HL-60 (cell line): Measurements from ENCODE around the gene NIN.

Experiments used
- DNase-seq, 2 experiments: peaks; one replicate each; pipeline ENCODE4 v3.0.0-alpha.2; 2010 to 2020; ENCODE audit warnings: low read depth in 1 of 2, low spot score in 1 of 2
- H3K27ac ChIP-seq: fragments of 250-450 bp; sonication (Bioruptor Pico); replicated peaks from 2 replicates; pipeline ENCODE4 v1.5.1; 2020; ENCODE audit warnings: mild to moderate bottlenecking, moderate library complexity
- H3K27me3 ChIP-seq: fragments of 250-450 bp; sonication (Bioruptor Pico); 2 replicates; pipeline ENCODE4 v1.5.1; 2021; ENCODE audit warnings: mild to moderate bottlenecking, moderate library complexity; ENCODE audit not compliant: insufficient read depth, poor library complexity, severe bottlenecking
- H3K4me3 ChIP-seq: replicated peaks from 2 replicates; pipeline ENCODE4 v1.5.1; 2011; ENCODE audit warnings: mild to moderate bottlenecking, control low read depth, low read length; ENCODE audit not compliant: insufficient read depth
- GABPA ChIP-seq: IDR thresholded peaks from 2 replicates; pipeline ENCODE4 v1.6.1; 2012; ENCODE audit warnings: low read depth
- POLR2AphosphoS5 ChIP-seq: IDR thresholded peaks from 2 replicates; pipeline ENCODE4 v1.6.1; 2012; ENCODE audit warnings: low read depth
- SPI1 ChIP-seq: IDR thresholded peaks from 2 replicates; pipeline ENCODE4 v1.6.1; 2012; ENCODE audit warnings: low read depth, mild to moderate bottlenecking, borderline replicate concordance
- TF ChIP-seq, protein P1 (sequence below): IDR thresholded peaks from 2 replicates; pipeline ENCODE4 v1.6.1; 2012; ENCODE audit warnings: low read depth; ENCODE audit not compliant: insufficient replicate concordance
- TF ChIP-seq, protein P2 (sequence below): IDR thresholded peaks from one replicate; pipeline ENCODE4 v1.5.1; 2011; ENCODE audit warnings: low read length, control low read depth, inconsistent platforms; ENCODE audit not compliant: insufficient read depth

The NIN gene

DNA sequence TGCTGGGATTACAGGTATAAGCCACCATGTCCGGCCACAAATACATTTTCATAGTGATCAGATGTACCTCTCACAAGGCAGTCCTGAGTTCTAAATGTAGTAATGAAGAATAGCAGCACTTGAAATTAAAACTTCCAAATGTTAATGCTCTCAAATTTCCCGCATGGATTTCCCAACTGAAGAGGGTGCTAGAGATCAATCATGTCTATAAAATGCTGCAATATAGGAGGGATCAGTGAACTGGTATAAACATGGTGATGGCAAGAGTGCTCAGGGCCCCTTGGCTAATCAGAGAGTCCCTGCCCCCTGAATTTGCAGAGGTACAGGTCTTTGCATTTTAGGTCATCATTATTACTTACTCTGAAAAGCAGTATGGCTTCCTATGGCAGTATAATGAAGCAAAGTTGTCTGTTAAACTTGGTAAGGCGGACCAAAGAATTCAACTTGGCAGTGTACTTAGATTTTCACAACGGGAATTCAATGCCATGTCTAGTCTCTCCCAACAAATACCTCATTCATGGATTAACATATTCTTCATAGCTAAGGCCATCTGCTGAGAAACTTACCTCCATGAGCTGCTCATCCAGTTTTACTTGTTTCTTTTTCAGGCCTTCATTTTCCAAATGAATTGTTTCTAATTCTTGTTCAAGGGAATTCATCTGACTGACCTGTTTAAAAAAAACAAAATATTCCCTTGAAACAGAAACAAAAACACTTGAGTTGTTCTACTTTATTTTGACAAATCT, 95.8 kb downstream of the NIN start:
- no peak overlapping the region for H3K27ac ChIP-seq
- H3K4me3 ChIP-seq = no peak overlapping the region
- no peaks in the 10 kb centered on the region for H3K27me3 ChIP-seq
- TF ChIP-seq SPI1 (no peak), GABPA (no peak), POLR2AphosphoS5 (no peak)
- TF ChIP-seq, protein P1, sequence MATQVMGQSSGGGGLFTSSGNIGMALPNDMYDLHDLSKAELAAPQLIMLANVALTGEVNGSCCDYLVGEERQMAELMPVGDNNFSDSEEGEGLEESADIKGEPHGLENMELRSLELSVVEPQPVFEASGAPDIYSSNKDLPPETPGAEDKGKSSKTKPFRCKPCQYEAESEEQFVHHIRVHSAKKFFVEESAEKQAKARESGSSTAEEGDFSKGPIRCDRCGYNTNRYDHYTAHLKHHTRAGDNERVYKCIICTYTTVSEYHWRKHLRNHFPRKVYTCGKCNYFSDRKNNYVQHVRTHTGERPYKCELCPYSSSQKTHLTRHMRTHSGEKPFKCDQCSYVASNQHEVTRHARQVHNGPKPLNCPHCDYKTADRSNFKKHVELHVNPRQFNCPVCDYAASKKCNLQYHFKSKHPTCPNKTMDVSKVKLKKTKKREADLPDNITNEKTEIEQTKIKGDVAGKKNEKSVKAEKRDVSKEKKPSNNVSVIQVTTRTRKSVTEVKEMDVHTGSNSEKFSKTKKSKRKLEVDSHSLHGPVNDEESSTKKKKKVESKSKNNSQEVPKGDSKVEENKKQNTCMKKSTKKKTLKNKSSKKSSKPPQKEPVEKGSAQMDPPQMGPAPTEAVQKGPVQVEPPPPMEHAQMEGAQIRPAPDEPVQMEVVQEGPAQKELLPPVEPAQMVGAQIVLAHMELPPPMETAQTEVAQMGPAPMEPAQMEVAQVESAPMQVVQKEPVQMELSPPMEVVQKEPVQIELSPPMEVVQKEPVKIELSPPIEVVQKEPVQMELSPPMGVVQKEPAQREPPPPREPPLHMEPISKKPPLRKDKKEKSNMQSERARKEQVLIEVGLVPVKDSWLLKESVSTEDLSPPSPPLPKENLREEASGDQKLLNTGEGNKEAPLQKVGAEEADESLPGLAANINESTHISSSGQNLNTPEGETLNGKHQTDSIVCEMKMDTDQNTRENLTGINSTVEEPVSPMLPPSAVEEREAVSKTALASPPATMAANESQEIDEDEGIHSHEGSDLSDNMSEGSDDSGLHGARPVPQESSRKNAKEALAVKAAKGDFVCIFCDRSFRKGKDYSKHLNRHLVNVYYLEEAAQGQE = no peak
- TF ChIP-seq, protein P2, sequence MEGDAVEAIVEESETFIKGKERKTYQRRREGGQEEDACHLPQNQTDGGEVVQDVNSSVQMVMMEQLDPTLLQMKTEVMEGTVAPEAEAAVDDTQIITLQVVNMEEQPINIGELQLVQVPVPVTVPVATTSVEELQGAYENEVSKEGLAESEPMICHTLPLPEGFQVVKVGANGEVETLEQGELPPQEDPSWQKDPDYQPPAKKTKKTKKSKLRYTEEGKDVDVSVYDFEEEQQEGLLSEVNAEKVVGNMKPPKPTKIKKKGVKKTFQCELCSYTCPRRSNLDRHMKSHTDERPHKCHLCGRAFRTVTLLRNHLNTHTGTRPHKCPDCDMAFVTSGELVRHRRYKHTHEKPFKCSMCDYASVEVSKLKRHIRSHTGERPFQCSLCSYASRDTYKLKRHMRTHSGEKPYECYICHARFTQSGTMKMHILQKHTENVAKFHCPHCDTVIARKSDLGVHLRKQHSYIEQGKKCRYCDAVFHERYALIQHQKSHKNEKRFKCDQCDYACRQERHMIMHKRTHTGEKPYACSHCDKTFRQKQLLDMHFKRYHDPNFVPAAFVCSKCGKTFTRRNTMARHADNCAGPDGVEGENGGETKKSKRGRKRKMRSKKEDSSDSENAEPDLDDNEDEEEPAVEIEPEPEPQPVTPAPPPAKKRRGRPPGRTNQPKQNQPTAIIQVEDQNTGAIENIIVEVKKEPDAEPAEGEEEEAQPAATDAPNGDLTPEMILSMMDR = no peak
- DNase-seq = no peak

DNA sequence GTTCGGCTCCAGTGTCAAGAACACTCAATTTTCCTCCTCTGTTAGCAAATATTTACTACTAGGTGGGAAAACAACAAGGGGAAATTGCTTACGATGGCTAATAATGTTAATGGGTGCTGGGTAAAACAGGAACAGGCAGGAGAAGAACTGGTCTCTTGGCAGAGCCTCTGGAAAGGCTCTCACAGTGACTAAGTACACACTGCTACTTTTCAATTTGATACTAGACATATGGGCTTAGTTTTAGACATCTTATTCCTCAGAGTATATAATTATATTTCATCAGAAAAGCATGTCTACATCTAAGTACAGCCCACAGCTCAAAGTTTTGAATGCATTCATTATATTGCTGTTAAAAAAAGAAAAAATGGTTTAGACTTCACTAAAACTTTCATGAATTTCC, 97.5 kb downstream of the NIN start:
- H3K27me3 ChIP-seq = no peaks in the 10 kb centered on the region
- no peak overlapping the region for H3K27ac ChIP-seq
- no peak overlapping the region for H3K4me3 ChIP-seq
- no peak for TF ChIP-seq SPI1
- TF ChIP-seq, protein P1 = no peak
- TF ChIP-seq GABPA = no peak
- TF ChIP-seq POLR2AphosphoS5 = no peak
- TF ChIP-seq, protein P2 = no peak
- DNase-seq = no peak

DNA sequence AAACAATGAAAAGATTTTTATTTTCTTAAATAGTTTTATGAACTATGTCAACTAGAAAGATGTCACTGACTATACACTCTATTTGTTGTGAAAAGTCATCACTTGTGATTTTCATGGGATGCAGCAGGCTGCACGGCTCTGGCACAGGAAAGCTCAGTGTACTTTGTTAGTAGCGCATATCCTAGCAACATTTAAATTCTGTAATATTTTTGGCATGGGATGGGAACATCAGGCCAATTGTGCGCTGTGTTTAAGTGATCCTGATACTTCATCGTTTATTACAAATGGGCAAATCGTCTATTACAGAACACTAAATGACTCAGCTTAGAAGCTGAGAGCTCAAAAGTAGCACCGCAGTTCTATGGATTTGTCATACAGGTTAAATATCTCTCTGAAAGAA, 102.1 kb downstream of the NIN start:
- Histone ChIP-seq H3K4me3 (no peak overlapping the region), H3K27ac (no peak overlapping the region), H3K27me3 (no peaks in the 10 kb centered on the region)
- DNase-seq = no peak
- TF ChIP-seq GABPA = no peak
- no peak for TF ChIP-seq SPI1
- TF ChIP-seq POLR2AphosphoS5 = no peak
- TF ChIP-seq, protein P2 = no peak
- TF ChIP-seq, protein P1 = no peak
